PC-3 (cell line): Measurements from ENCODE around the gene TMEM82. TPM values are rescaled to one million over a fixed set of nuclear protein-coding genes. Genes with fewer than 3 reads are reported as not detected.

Experiments
- ATAC-seq: fragments of 200-7000 bp; cut with Tn5 transposase; 2 replicates; pipeline ENCODE4 v1.9.1; 2020; ENCODE audit warnings: mild to moderate bottlenecking, moderate library complexity
- Bru-seq: library from RNA; stranded (reverse); fragments of 400-500 nt; gene quantifications from one replicate; lab custom pipeline; 2021; lab: Mats Ljungman, UMichigan
- BruChase-seq, 2 experiments: library from RNA; stranded (reverse); fragments of 400-500 nt; gene quantifications; one replicate each; lab custom pipeline; 2021; lab: Mats Ljungman, UMichigan
- BruUV-seq: library from RNA; stranded (reverse); fragments of 400-500 nt; replicated peaks from 2 replicates; lab custom pipeline; 2021; lab: Mats Ljungman, UMichigan
- CTCF ChIA-PET: fragments of 300-600 bp; sonication (Branson Sonifier 250); formaldehyde crosslinking; loops from one replicate; lab custom pipeline; 2022; ENCODE audit warnings: antibody characterized with exemption; lab: Charles Lee
- POLR2A ChIA-PET: fragments of 300-600 bp; sonication (Branson Sonifier 250); formaldehyde crosslinking; loops from one replicate; lab custom pipeline; 2022; ENCODE audit warnings: antibody characterized with exemption; ENCODE audit not compliant: unreplicated experiment; lab: Charles Lee
- DNase-seq: peaks from one replicate; pipeline ENCODE4 v3.0.0-alpha.2; 2015
- H2AFZ ChIP-seq: fragments of 300-600 bp; sonication (generic); 2 replicates; pipeline ENCODE4 v1.6.0; 2016; ENCODE audit warnings: antibody characterized with exemption, low read length
- H3F3A ChIP-seq: fragments of 300-600 bp; sonication (generic); one replicate; pipeline ENCODE4 v1.6.0; 2017; ENCODE audit warnings: antibody characterized with exemption, low read length, control low read depth, mild to moderate bottlenecking; ENCODE audit not compliant: unreplicated experiment
- H3K27ac ChIP-seq: fragments of 300-600 bp; sonication (generic); 2 replicates; pipeline ENCODE4 v1.5.1; 2016; ENCODE audit warnings: mild to moderate bottlenecking, low read length
- H3K27me3 ChIP-seq: fragments of 300-600 bp; sonication (generic); 2 replicates; pipeline ENCODE4 v1.6.1; 2016; ENCODE audit warnings: low read length, mixed read lengths
- H3K36me3 ChIP-seq: fragments of 300-600 bp; sonication (generic); 2 replicates; pipeline ENCODE4 v1.6.1; 2016; ENCODE audit warnings: low read depth, mixed run types, low read length, mixed read lengths
- H3K4me1 ChIP-seq: fragments of 300-600 bp; sonication (generic); 2 replicates; pipeline ENCODE4 v1.5.1; 2016; ENCODE audit warnings: low read length; ENCODE audit not compliant: insufficient read depth
- H3K4me2 ChIP-seq: fragments of 300-600 bp; sonication (generic); 2 replicates; pipeline ENCODE4 v1.6.0; 2016; ENCODE audit warnings: low read length
- H3K4me3 ChIP-seq: fragments of 300-600 bp; sonication (generic); 2 replicates; pipeline ENCODE4 v1.5.1; 2016; ENCODE audit warnings: mild to moderate bottlenecking, low read length, mixed read lengths
- H3K79me2 ChIP-seq: fragments of 300-600 bp; sonication (generic); 2 replicates; pipeline ENCODE4 v1.6.1; 2017; ENCODE audit warnings: low read length, mixed read lengths
- H3K9ac ChIP-seq: fragments of 300-600 bp; sonication (generic); 2 replicates; pipeline ENCODE4 v1.6.0; 2016; ENCODE audit warnings: mild to moderate bottlenecking, low read length
- H3K9me2 ChIP-seq: fragments of 300-600 bp; sonication (generic); replicated peaks from 2 replicates; pipeline ENCODE4 v1.6.1; 2016; ENCODE audit warnings: mixed run types, low read length, mixed read lengths
- H3K9me3 ChIP-seq: fragments of 300-600 bp; sonication (generic); 2 replicates; pipeline ENCODE4 v1.6.1; 2016; ENCODE audit warnings: low read length, mixed read lengths
- H4K20me1 ChIP-seq: fragments of 300-600 bp; sonication (generic); 2 replicates; pipeline ENCODE4 v1.6.1; 2016; ENCODE audit warnings: low read length, mixed read lengths
- CTCF ChIP-seq: fragments of 300-600 bp; sonication (generic); conservative IDR thresholded peaks from 2 replicates; pipeline ENCODE4 v1.5.1; 2017; ENCODE audit warnings: antibody characterized with exemption, low read depth, mild to moderate bottlenecking, low read length
- EZH2 ChIP-seq: fragments of 300-600 bp; sonication (generic); IDR thresholded peaks from one replicate; pipeline ENCODE4 v1.6.1; 2017; ENCODE audit warnings: antibody characterized with exemption, mild to moderate bottlenecking, low read length; ENCODE audit not compliant: unreplicated experiment
- EZH2phosphoT487 ChIP-seq: fragments of 300-600 bp; sonication (generic); IDR thresholded peaks from 2 replicates; pipeline ENCODE4 v1.6.1; 2018; ENCODE audit warnings: mild to moderate bottlenecking, antibody characterized with exemption, low read length, borderline replicate concordance
- intact Hi-C: fragments of 100-400 bp; cut with micrococcal nuclease; formaldehyde crosslinking; loops from 2 replicates; pipeline ENCODE4 v1.9.0; 2023
- long read RNA-seq: library from polyadenylated mRNA; unstranded; transcript quantifications from one replicate; pipeline ENCODE4 v2.0.0, GENCODE V29; 2021; ENCODE audit not compliant: unreplicated experiment
- total RNA-seq: library from RNA; depleted of rRNA; stranded (reverse); fragments of >200 nt; gene quantifications from 2 replicates; pipeline ENCODE4 v1.2.3, GENCODE V29; 2014; rRNA removed

TMEM82 gene
- total RNA-seq = not detected in 2 replicates
- not detected for Bru-seq, nascent RNA
- percentile 10 among the genes with signal in this experiment for BruChase-seq, experiment 1, labeled RNA remaining after a 6-hour chase
- BruChase-seq, experiment 2, labeled RNA remaining after a 2-hour chase = percentile 9 among the genes with signal in this experiment
- long read RNA-seq = 0 reads

- H3K27ac ChIP-seq = no peak within 1 kb of the TSS
- H4K20me1 ChIP-seq = no peaks in the 10 kb centered on the region
- no peaks in the 10 kb centered on the region for H3F3A ChIP-seq
- no peak for DNase-seq
- peak within 1 kb of the TSS; percentile 62 for H3K4me2 ChIP-seq
- ChIA-PET POLR2A (no interaction called here), CTCF (interaction anchor here (1.0 kb wide), 1 partner anchor 148 kb away, joined by 6 read pairs; no protein-coding TSS in a partner anchor)
- no peaks in the 10 kb centered on the region for H3K27me3 ChIP-seq
- no peak within 1 kb of the TSS for H3K9ac ChIP-seq
- no peaks in the 10 kb centered on the region for H3K9me2 ChIP-seq
- no peaks in the 10 kb centered on the region for H3K9me3 ChIP-seq
- TF ChIP-seq EZH2phosphoT487 = no peak
- no peak for TF ChIP-seq CTCF
- TF ChIP-seq EZH2 = no peak
- H2AFZ ChIP-seq = peak within 1 kb of the TSS; percentile 65; the same call in 1 of the 2 replicates
- ATAC-seq = no peak
- H3K36me3 ChIP-seq = no peaks in the 10 kb centered on the region
- no peaks in the 10 kb centered on the region for H3K79me2 ChIP-seq
- no peaks in the 10 kb centered on the region; the same call in 1 of the 2 replicates for H3K4me1 ChIP-seq
- intact Hi-C loops = no loop called here
- no peak within 1 kb of the TSS for H3K4me3 ChIP-seq
- BruUV-seq = no TSS peak
Observed at GRCh38 chr1:15742339-15742801, at the start of gene TMEM82. TMEM82 (plus strand) TSS chr1:15742499; CDS start chr1:15742560, 61 bp downstream.

- no peaks in the 10 kb centered on the region; the same call in 1 of the 2 replicates for H3K36me3 ChIP-seq
- no peaks in the 10 kb centered on the region for H3F3A ChIP-seq
- H3K27me3 ChIP-seq = no peaks in the 10 kb centered on the region
- TF ChIP-seq CTCF (no peak), EZH2 (no peak), EZH2phosphoT487 (no peak)
- H3K4me1 ChIP-seq = no peaks in the 10 kb centered on the region
- H2AFZ ChIP-seq = no peak overlapping the region
- no peaks in the 10 kb centered on the region for H4K20me1 ChIP-seq
- no peaks in the 10 kb centered on the region for H3K9me3 ChIP-seq
- ChIA-PET CTCF (no interaction called here), POLR2A (no interaction called here)
- H3K4me3 ChIP-seq = no peak overlapping the region
- no peaks in the 10 kb centered on the region for H3K9me2 ChIP-seq
- no peak overlapping the region for H3K27ac ChIP-seq
- H3K79me2 ChIP-seq = peaks cover 53% of the 10 kb centered on the region
- ATAC-seq (no peak), DNase-seq (no peak)
- H3K9ac ChIP-seq = no peak overlapping the region
- intact Hi-C loops = no loop called here
- BruUV-seq = no TSS peak
- H3K4me2 ChIP-seq = no peak overlapping the region
Observed at GRCh38 chr1:15693371-15693770, 48.9 kb upstream of the TMEM82 start.

- ChIA-PET POLR2A (no interaction called here), CTCF (no interaction called here)
- Histone ChIP-seq H3K27me3 (no peaks in the 10 kb centered on the region), H3K4me1 (no peaks in the 10 kb centered on the region), H3K27ac (no peak overlapping the region), H3K9ac (no peak overlapping the region), H3K9me3 (no peaks in the 10 kb centered on the region), H3K9me2 (no peaks in the 10 kb centered on the region), H4K20me1 (no peaks in the 10 kb centered on the region), H3K4me3 (no peak overlapping the region), H3K79me2 (peaks cover 31% of the 10 kb centered on the region), H3F3A (no peaks in the 10 kb centered on the region), H2AFZ (no peak overlapping the region), H3K36me3 (no peaks in the 10 kb centered on the region), H3K4me2 (no peak overlapping the region)
- DNase-seq (no peak), ATAC-seq (no peak)
- intact Hi-C loops = no loop called here
- no TSS peak for BruUV-seq
- TF ChIP-seq EZH2 = no peak
- no peak for TF ChIP-seq EZH2phosphoT487
- no peak for TF ChIP-seq CTCF
Observed at GRCh38 chr1:15696956-15697521, 45.3 kb upstream of the TMEM82 start.
